Endothelial cell (in vitro differentiated cells): ENCODE measurements around the gene ZNF460. TPM values are rescaled to one million over a fixed set of nuclear protein-coding genes. Genes with fewer than 3 reads are reported as not detected.

Experiments used
- DNase-seq: peaks from one replicate; pipeline ENCODE4 v3.0.0; 2021; ENCODE audit warnings: low spot score
- H3K27ac Mint-ChIP-seq: one replicate; pipeline ENCODE4 v1.8.0; 2021; ENCODE audit warnings: mixed read lengths, inconsistent platforms; ENCODE audit not compliant: unreplicated experiment
- H3K27me3 Mint-ChIP-seq: one replicate; pipeline ENCODE4 v1.8.0; 2021; ENCODE audit warnings: mild to moderate bottlenecking, moderate library complexity, mixed read lengths, inconsistent platforms; ENCODE audit not compliant: unreplicated experiment
- H3K36me3 Mint-ChIP-seq: one replicate; pipeline ENCODE4 v1.8.0; 2021; ENCODE audit warnings: mild to moderate bottlenecking, low read depth, mixed read lengths, inconsistent platforms; ENCODE audit not compliant: unreplicated experiment
- H3K4me1 Mint-ChIP-seq: one replicate; pipeline ENCODE4 v1.8.0; 2021; ENCODE audit warnings: mild to moderate bottlenecking, mixed read lengths, inconsistent platforms; ENCODE audit not compliant: unreplicated experiment
- H3K4me3 Mint-ChIP-seq: one replicate; pipeline ENCODE4 v1.8.0; 2021; ENCODE audit warnings: mild to moderate bottlenecking, mixed read lengths, inconsistent platforms; ENCODE audit not compliant: unreplicated experiment
- H3K9me3 Mint-ChIP-seq: one replicate; pipeline ENCODE4 v1.8.0; 2021; ENCODE audit warnings: mixed read lengths, inconsistent platforms; ENCODE audit not compliant: unreplicated experiment
- CTCF ChIP-seq: fragments of 200-600 bp; sonication (generic); IDR thresholded peaks from one replicate; pipeline ENCODE4 v1.5.0; 2021; ENCODE audit warnings: antibody characterized with exemption; ENCODE audit not compliant: unreplicated experiment
- total RNA-seq: library from RNA; stranded (reverse); fragmentation: NEBNext Ultra II Directional; extraction: Animal tissue kit (Norgen Biotek cat#: 25700); gene quantifications from one replicate; pipeline ENCODE4 v1.2.1, GENCODE V29; 2021; ENCODE audit not compliant: unreplicated experiment

Gene ZNF460
- total RNA-seq, 1 donor from 2014 or later = 51.2 TPM

GRCh38 chr19:57324992-57325391 is 44.7 kb downstream of the ZNF460 start:
- DNase-seq = no peak
- TF ChIP-seq CTCF = no peak
- peaks cover 45% of the 10 kb centered on the region for H3K36me3 Mint-ChIP-seq
- no peak overlapping the region for H3K27ac Mint-ChIP-seq
- peaks cover 9% of the 10 kb centered on the region for H3K27me3 Mint-ChIP-seq
- peaks cover 19% of the 10 kb centered on the region for H3K4me1 Mint-ChIP-seq
- peak overlapping the region; percentile 60 for H3K4me3 Mint-ChIP-seq
- H3K9me3 Mint-ChIP-seq = no peaks in the 10 kb centered on the region

- Mint-ChIP-seq H3K36me3 (peaks cover 48% of the 10 kb centered on the region), H3K4me3 (peak overlapping the region; percentile 34), H3K9me3 (no peaks in the 10 kb centered on the region), H3K27ac (no peak overlapping the region), H3K27me3 (no peaks in the 10 kb centered on the region), H3K4me1 (no peaks in the 10 kb centered on the region)
- TF ChIP-seq CTCF = no peak
- no peak for DNase-seq
These were observed 47.7 kb downstream of the ZNF460 start for GRCh38 chr19:57327993-57328392.

GRCh38 chr19:57334191-57334590 is 53.9 kb downstream of the ZNF460 start:
- Mint-ChIP-seq H3K27me3 (peaks cover 1% of the 10 kb centered on the region), H3K9me3 (no peaks in the 10 kb centered on the region), H3K4me1 (no peaks in the 10 kb centered on the region), H3K36me3 (peaks cover 9% of the 10 kb centered on the region), H3K27ac (no peak overlapping the region), H3K4me3 (no peak overlapping the region)
- no peak for DNase-seq
- TF ChIP-seq CTCF = no peak

- no peak for DNase-seq
- H3K27ac Mint-ChIP-seq = no peak overlapping the region
These were observed 58.6 kb downstream of the ZNF460 start for GRCh38 chr19:57338877-57339276.

GRCh38 chr19:57342582-57342981 is 62.3 kb downstream of the ZNF460 start:
- Mint-ChIP-seq H3K36me3 (no peaks in the 10 kb centered on the region), H3K27ac (no peak overlapping the region), H3K9me3 (no peaks in the 10 kb centered on the region), H3K27me3 (peaks cover 7% of the 10 kb centered on the region), H3K4me1 (no peaks in the 10 kb centered on the region), H3K4me3 (no peak overlapping the region)
- TF ChIP-seq CTCF = no peak
- no peak for DNase-seq

More at GRCh38 chr19:57338877-57339276, 58.6 kb downstream of the ZNF460 start:
- Mint-ChIP-seq H3K4me1 (no peaks in the 10 kb centered on the region), H3K36me3 (no peaks in the 10 kb centered on the region), H3K9me3 (no peaks in the 10 kb centered on the region), H3K27me3 (peaks cover 3% of the 10 kb centered on the region), H3K4me3 (no peak overlapping the region)
- no peak for TF ChIP-seq CTCF

Other genes starting within 250 kb of the ZNF460 start
- gene USP29, start 160.5 kb upstream of the ZNF460 start, total RNA-seq = not detected
- gene ZIM3, start 135.3 kb upstream of the ZNF460 start, total RNA-seq = not detected
- gene DUXA, start 113.0 kb upstream of the ZNF460 start, total RNA-seq = not detected
- gene ZNF264, start 89.0 kb upstream of the ZNF460 start, total RNA-seq = 29.0 TPM
- gene AURKC, start 49.5 kb upstream of the ZNF460 start, total RNA-seq = 3.2 TPM
- gene ZNF805, start 39.9 kb upstream of the ZNF460 start, total RNA-seq = 20.4 TPM
- 13.7 TPM for gene ZNF543, start 40.0 kb downstream of the ZNF460 start, total RNA-seq
- 15.7 TPM for gene ZNF304, start 70.8 kb downstream of the ZNF460 start, total RNA-seq
- 13.0 TPM for gene TRAPPC2B, start 83.1 kb downstream of the ZNF460 start, total RNA-seq
- gene ZNF547, start 83.1 kb downstream of the ZNF460 start, total RNA-seq = 4.8 TPM
- 26.1 TPM for gene ZNF548, start 109.4 kb downstream of the ZNF460 start, total RNA-seq
- gene ZNF17, start 130.7 kb downstream of the ZNF460 start, total RNA-seq = 13.7 TPM
- gene ZNF749, start 154.8 kb downstream of the ZNF460 start, total RNA-seq = 20.3 TPM
- 1.8 TPM for gene VN1R1, start 176.7 kb downstream of the ZNF460 start, total RNA-seq
- gene ZNF772, start 197.1 kb downstream of the ZNF460 start, total RNA-seq = 19.1 TPM
- gene ZNF419, start 207.3 kb downstream of the ZNF460 start, total RNA-seq = 16.1 TPM
- gene ZNF773, start 219.5 kb downstream of the ZNF460 start, total RNA-seq = 9.7 TPM
- gene ZNF549, start 246.9 kb downstream of the ZNF460 start, total RNA-seq = 10.6 TPM